Adrenal gland (tissue), 5 donors: Measurements from ENCODE around the gene NPTXR.
A peak's percentile ranks its signal among the peaks of the same experiment; 100 is the strongest.

Source experiments
- POLR2A ChIP-seq, 2 donors: fragments of 450-650 bp; IDR thresholded peaks; one replicate each; pipeline ENCODE4 v1.6.1; 2017; ENCODE audit warnings: antibody characterized with exemption in 2 of 2, mild to moderate bottlenecking in 2 of 2, moderate library complexity in 1 of 2
- TF ChIP-seq, protein P1 (sequence below), 6 experiments: fragments of 450-650 bp in 4 of 6; fragments of 200-600 bp in 2 of 6; sonication (generic) in 1 of 6; IDR thresholded peaks; 1 replicate in 5 of 6; 2 replicates in 1 of 6; pipeline versions ENCODE4 v1.5.1 to v1.8.0; 2016 to 2021; ENCODE audit warnings: antibody characterized with exemption in 6 of 6, mild to moderate bottlenecking in 2 of 6, moderate library complexity in 1 of 6
- donor health status: DM: no; HTN: no; CAD: no.

DNA sequence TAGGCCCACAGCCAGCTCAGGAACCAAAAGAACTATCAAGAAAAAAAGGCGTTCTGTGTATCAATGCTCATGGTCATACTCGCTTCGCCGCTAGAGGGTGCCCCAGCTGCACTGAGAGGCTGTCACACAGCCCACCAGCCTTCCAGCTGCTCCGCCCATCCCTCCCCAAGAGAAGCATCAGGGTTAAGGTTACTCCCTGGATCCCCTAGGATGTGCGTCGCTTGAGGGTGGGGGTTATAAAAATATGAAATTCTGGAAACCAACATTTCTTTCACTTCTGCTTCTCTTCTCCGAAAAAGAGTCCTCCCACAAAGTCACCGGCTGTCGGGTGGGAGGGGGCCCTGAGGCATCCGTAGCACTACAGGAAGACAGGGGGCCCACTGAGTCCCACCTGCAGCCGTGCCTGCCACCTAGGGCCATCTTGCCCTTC lies 26.5 kb upstream of the NPTXR start:
- TF ChIP-seq, protein P1, sequence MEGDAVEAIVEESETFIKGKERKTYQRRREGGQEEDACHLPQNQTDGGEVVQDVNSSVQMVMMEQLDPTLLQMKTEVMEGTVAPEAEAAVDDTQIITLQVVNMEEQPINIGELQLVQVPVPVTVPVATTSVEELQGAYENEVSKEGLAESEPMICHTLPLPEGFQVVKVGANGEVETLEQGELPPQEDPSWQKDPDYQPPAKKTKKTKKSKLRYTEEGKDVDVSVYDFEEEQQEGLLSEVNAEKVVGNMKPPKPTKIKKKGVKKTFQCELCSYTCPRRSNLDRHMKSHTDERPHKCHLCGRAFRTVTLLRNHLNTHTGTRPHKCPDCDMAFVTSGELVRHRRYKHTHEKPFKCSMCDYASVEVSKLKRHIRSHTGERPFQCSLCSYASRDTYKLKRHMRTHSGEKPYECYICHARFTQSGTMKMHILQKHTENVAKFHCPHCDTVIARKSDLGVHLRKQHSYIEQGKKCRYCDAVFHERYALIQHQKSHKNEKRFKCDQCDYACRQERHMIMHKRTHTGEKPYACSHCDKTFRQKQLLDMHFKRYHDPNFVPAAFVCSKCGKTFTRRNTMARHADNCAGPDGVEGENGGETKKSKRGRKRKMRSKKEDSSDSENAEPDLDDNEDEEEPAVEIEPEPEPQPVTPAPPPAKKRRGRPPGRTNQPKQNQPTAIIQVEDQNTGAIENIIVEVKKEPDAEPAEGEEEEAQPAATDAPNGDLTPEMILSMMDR (IDR thresholded peaks at IDR 0.05) = peak; percentile 82 to 93 (median 90)
- no peak for TF ChIP-seq POLR2A (IDR thresholded peaks at IDR 0.05)
